GM19239 (cell line): ENCODE measurements around the gene TSEN2.

Experiments
- DNase-seq: peaks from one replicate; pipeline ENCODE4 v3.0.0; 2011; ENCODE audit warnings: low spot score; ENCODE audit not compliant: insufficient read length
- FAIRE-seq: peaks from 2 replicates; lab custom pipeline; 2011; peaks lifted over from hg19 to GRCh38; lab: Jason Lieb, UNC

TSEN2 gene

GRCh38 chr3:12574661-12575060 lies 90.4 kb downstream of the TSEN2 start:
- DNase-seq (no peak), FAIRE-seq (no peak)

- no peak for DNase-seq
- no peak for FAIRE-seq
Measured at GRCh38 chr3:12577379-12577778, 93.1 kb downstream of the TSEN2 start.

- FAIRE-seq (no peak), DNase-seq (no peak)
Measured at GRCh38 chr3:12578742-12579141, 94.5 kb downstream of the TSEN2 start.

- no peak for FAIRE-seq
- DNase-seq, result no peak
Measured at GRCh38 chr3:12579456-12579855, 95.2 kb downstream of the TSEN2 start.

GRCh38 chr3:12579905-12580304 lies 95.6 kb downstream of the TSEN2 start:
- FAIRE-seq, result no peak
- DNase-seq, result no peak

GRCh38 chr3:12582730-12583129 lies 98.5 kb downstream of the TSEN2 start:
- FAIRE-seq, result no peak
- no peak for DNase-seq
